ENCODE data around the gene PHF21A.

GRCh38 chr11:45932217-45932616 is 189.0 kb downstream of the PHF21A start:
- TF ChIP-seq ZNF121 (CRISPR knock-in tag; IDR thresholded peaks at IDR 0.05) (no peak), HMGXB4 (CRISPR knock-in tag; IDR thresholded peaks at IDR 0.05) (no peak), CTCF (IDR thresholded peaks at IDR 0.05) (no peak), TEAD4 (CRISPR knock-in tag; IDR thresholded peaks at IDR 0.05) (no peak), GABPB1 (CRISPR knock-in tag; IDR thresholded peaks at IDR 0.05) (no peak), ZNF512 (CRISPR knock-in tag; IDR thresholded peaks at IDR 0.05; ENCODE audit: borderline replicate concordance) (no peak), CBFB (CRISPR knock-in tag; IDR thresholded peaks at IDR 0.05; ENCODE audit: low read depth) (no peak), AFF4 (CRISPR knock-in tag; IDR thresholded peaks at IDR 0.05; ENCODE audit: borderline replicate concordance) (no peak), CDX4 (CRISPR knock-in tag; IDR thresholded peaks at IDR 0.05; ENCODE audit: borderline replicate concordance) (no peak), E2F5 (CRISPR knock-in tag; IDR thresholded peaks at IDR 0.05) (no peak), TP53 (CRISPR knock-in tag; IDR thresholded peaks at IDR 0.05) (no peak), NFYB (CRISPR knock-in tag; conservative IDR thresholded peaks at IDR 0.05; ENCODE audit: low read depth) (no peak)

Measured in WTC11 (cell line).